Keratinocyte (primary cell): ENCODE results near the gene FANK1. TPM values are rescaled to one million over a fixed set of nuclear protein-coding genes. Genes with fewer than 3 reads are reported as not detected.
A peak's percentile ranks its signal among the peaks of the same experiment; 100 is the strongest.

Source experiments
- DNase-seq: peaks from one replicate; pipeline ENCODE4 v3.0.0-alpha.2; 2011; ENCODE audit warnings: low read depth, missing footprints, low spot score
- FAIRE-seq: peaks from 2 replicates; lab custom pipeline; 2011; peaks lifted over from hg19 to GRCh38; lab: Jason Lieb, UNC
- H2AFZ ChIP-seq: 2 replicates; pipeline ENCODE4 v1.6.0; 2012; ENCODE audit warnings: low read length, control low read depth, inconsistent platforms; ENCODE audit not compliant: control insufficient read depth
- H3K27ac ChIP-seq: 2 replicates; pipeline ENCODE4 v1.5.1; 2011; ENCODE audit warnings: low read length; ENCODE audit not compliant: control insufficient read depth, insufficient read depth
- H3K27me3 ChIP-seq: 3 replicates; pipeline ENCODE4 v1.6.0; 2011; ENCODE audit warnings: low read length; ENCODE audit not compliant: control insufficient read depth, insufficient read depth; ENCODE audit errors: extremely low read depth
- H3K36me3 ChIP-seq, 2 experiments: 2 replicates in 1 of 2; 3 replicates in 1 of 2; pipeline ENCODE4 v1.5.1; 2011; ENCODE audit warnings: low read length in 2 of 2, mild to moderate bottlenecking in 1 of 2; ENCODE audit not compliant: control insufficient read depth in 2 of 2, insufficient read depth in 2 of 2; ENCODE audit errors: extremely low read depth in 1 of 2
- H3K4me1 ChIP-seq: 3 replicates; pipeline ENCODE4 v1.5.1; 2011; ENCODE audit warnings: low read length; ENCODE audit not compliant: control insufficient read depth, insufficient read depth; ENCODE audit errors: extremely low read depth
- H3K4me2 ChIP-seq: 3 replicates; pipeline ENCODE4 v1.6.0; 2011; ENCODE audit warnings: low read depth, low read length; ENCODE audit not compliant: control insufficient read depth, insufficient read depth; ENCODE audit errors: extremely low read depth
- H3K4me3 ChIP-seq, 3 experiments: fragments of 200-600 bp in 1 of 3; sonication (generic) in 1 of 3; 2 replicates in 2 of 3; 3 replicates in 1 of 3; pipeline ENCODE4 v1.5.1; 2011 to 2016; ENCODE audit warnings: low read length in 3 of 3, mild to moderate bottlenecking in 3 of 3, control low read depth in 2 of 3, inconsistent platforms in 1 of 3, low read depth in 1 of 3, mixed read lengths in 1 of 3, mixed run types in 1 of 3, moderate library complexity in 1 of 3; ENCODE audit not compliant: control insufficient read depth in 2 of 3, insufficient read depth in 2 of 3; ENCODE audit errors: extremely low read depth in 1 of 3
- H3K79me2 ChIP-seq: 2 replicates; pipeline ENCODE4 v1.6.0; 2012; ENCODE audit warnings: low read length; ENCODE audit not compliant: control insufficient read depth, insufficient read depth
- H3K9ac ChIP-seq: 3 replicates; pipeline ENCODE4 v1.6.0; 2011; ENCODE audit warnings: low read length; ENCODE audit not compliant: control insufficient read depth, insufficient read depth; ENCODE audit errors: extremely low read depth
- H3K9me1 ChIP-seq: 3 replicates; pipeline ENCODE4 v1.6.0; 2011; ENCODE audit warnings: low read length; ENCODE audit not compliant: control insufficient read depth, insufficient read depth; ENCODE audit errors: extremely low read depth
- H3K9me3 ChIP-seq: 2 replicates; pipeline ENCODE4 v1.5.1; 2012; ENCODE audit warnings: low read depth, low read length; ENCODE audit not compliant: control insufficient read depth
- H4K20me1 ChIP-seq: 3 replicates; pipeline ENCODE4 v1.6.0; 2011; ENCODE audit warnings: low read length; ENCODE audit not compliant: control insufficient read depth, insufficient read depth; ENCODE audit errors: extremely low read depth
- CTCF ChIP-seq, 3 experiments: IDR thresholded peaks in 1 of 3; conservative IDR thresholded peaks in 1 of 3; optimal IDR thresholded peaks in 1 of 3; 2 replicates in 2 of 3; 3 replicates in 1 of 3; pipeline versions ENCODE3 to v1.5.1; 2011; ENCODE audit warnings: low read length in 3 of 3, mild to moderate bottlenecking in 3 of 3, moderate library complexity in 2 of 3, control low read depth in 1 of 3, inconsistent platforms in 1 of 3; ENCODE audit not compliant: insufficient read depth in 2 of 3; ENCODE audit errors: extremely low read depth in 1 of 3
- EZH2 ChIP-seq: IDR thresholded peaks from one replicate; pipeline ENCODE4 v1.6.1; 2012; ENCODE audit warnings: inconsistent platforms, mild to moderate bottlenecking, low read length, moderate library complexity
- dilution Hi-C: fragments of 300-500 bp; cut with MboI; formaldehyde crosslinking; loops from one replicate; pipeline ENCODE4 v1.7.0; 2020; ENCODE audit warnings: low sequenced_read_pairs; ENCODE audit not compliant: extremely low pct_ligation_motif_present
- polyA plus RNA-seq, 5 experiments: library from polyadenylated mRNA; depleted of rRNA in 3 of 5; stranded (reverse) in 3 of 5; stranded (forward) in 1 of 5; unstranded in 1 of 5; fragments of >200 nt; gene quantifications; 1 replicate in 1 of 5; 2 replicates in 3 of 5; 3 replicates in 1 of 5; pipeline versions ENCODE4 v1.2.1 to v1.2.3, GENCODE V29; 2011 to 2012; ENCODE audit warnings: missing spikeins in 2 of 5, low read depth in 1 of 5, low replicate concordance in 1 of 5

Gene FANK1
- polyA plus RNA-seq, 1 donor (not counting 4 experiments of a cell fraction or from before 2014, with no cell fraction given): 13.4 TPM

- no peak for DNase-seq
- Histone ChIP-seq H3K4me3 (no peak overlapping the region), H3K27ac (no peak overlapping the region), H3K9me1 (no peaks in the 10 kb centered on the region), H3K79me2 (no peaks in the 10 kb centered on the region), H3K27me3 (no peaks in the 10 kb centered on the region), H3K36me3 (no peaks in the 10 kb centered on the region), H3K9me3 (no peaks in the 10 kb centered on the region), H2AFZ (no peak overlapping the region), H3K4me1 (no peaks in the 10 kb centered on the region), H3K4me2 (no peak overlapping the region), H4K20me1 (no peaks in the 10 kb centered on the region), H3K9ac (no peak overlapping the region)
- no peak for TF ChIP-seq EZH2
- FAIRE-seq: no peak
- dilution Hi-C loops: no loop called here
Measured at GRCh38 chr10:125980521-125981035, 84.2 kb downstream of the FANK1 start.

- Histone ChIP-seq H3K9ac (no peak overlapping the region), H3K4me1 (no peaks in the 10 kb centered on the region), H2AFZ (no peak overlapping the region), H3K4me2 (no peak overlapping the region), H3K9me3 (no peaks in the 10 kb centered on the region), H3K36me3 (no peaks in the 10 kb centered on the region), H3K4me3 (no peak overlapping the region), H3K27me3 (no peaks in the 10 kb centered on the region), H3K9me1 (no peaks in the 10 kb centered on the region), H4K20me1 (no peaks in the 10 kb centered on the region), H3K79me2 (no peaks in the 10 kb centered on the region), H3K27ac (no peak overlapping the region)
- dilution Hi-C loops: no loop called here
- TF ChIP-seq CTCF (optimal IDR thresholded peaks at IDR 0.05 in 1 of 3, IDR thresholded peaks at IDR 0.05 in 1 of 3, conservative IDR thresholded peaks at IDR 0.05 in 1 of 3; ENCODE audit: extremely low read depth in 1 of 3, insufficient read depth in 2 of 3, low read length in 3 of 3) (peak; percentile 52 to 71 (median 57)), EZH2 (no peak)
- no peak for DNase-seq
- FAIRE-seq: peak; percentile 83
Measured at GRCh38 chr10:125982260-125982948, 86.0 kb downstream of the FANK1 start.
